H9 (cell line): Measurements from ENCODE around the gene PRUNE1. TPM values are rescaled to one million over a fixed set of nuclear protein-coding genes. Genes with fewer than 3 reads are reported as not detected.

ENCODE experiments used
- DNase-seq: peaks from one replicate; pipeline ENCODE4 v3.0.0-alpha.2; 2017
- H2AFZ ChIP-seq: one replicate; pipeline ENCODE4 v1.6.1; 2013; ENCODE audit warnings: mild to moderate bottlenecking, low read length, control low read depth, moderate library complexity
- H2AK5ac ChIP-seq: 2 replicates; pipeline ENCODE4 v1.6.1; 2013; ENCODE audit warnings: low read length, control low read depth, mixed read lengths; ENCODE audit not compliant: insufficient read length
- H2BK120ac ChIP-seq: one replicate; pipeline ENCODE4 v1.6.1; 2013; ENCODE audit warnings: low read depth, mild to moderate bottlenecking, low read length, control low read depth, inconsistent platforms; ENCODE audit not compliant: poor library complexity, severe bottlenecking
- H2BK12ac ChIP-seq: 2 replicates; pipeline ENCODE4 v1.6.1; 2013; ENCODE audit warnings: low read length, control low read depth, mixed read lengths, low read depth; ENCODE audit not compliant: insufficient read length
- H2BK15ac ChIP-seq: 2 replicates; pipeline ENCODE4 v1.6.1; 2013; ENCODE audit warnings: low read depth, low read length, control low read depth
- H2BK20ac ChIP-seq: one replicate; pipeline ENCODE4 v1.6.1; 2013; ENCODE audit warnings: low read depth, mild to moderate bottlenecking, low read length, control low read depth, inconsistent platforms; ENCODE audit not compliant: poor library complexity, severe bottlenecking
- H2BK5ac ChIP-seq: 2 replicates; pipeline ENCODE4 v1.6.1; 2013; ENCODE audit warnings: low read length, control low read depth, mixed read lengths; ENCODE audit not compliant: insufficient read length
- H3K14ac ChIP-seq: 2 replicates; pipeline ENCODE4 v1.6.1; 2013; ENCODE audit warnings: low read length, control low read depth; ENCODE audit not compliant: insufficient read depth
- H3K18ac ChIP-seq: 2 replicates; pipeline ENCODE4 v1.6.1; 2013; ENCODE audit warnings: low read depth, mild to moderate bottlenecking, mixed read lengths, low read length, control low read depth; ENCODE audit not compliant: insufficient read length
- H3K23ac ChIP-seq: 2 replicates; pipeline ENCODE4 v1.6.1; 2013; ENCODE audit warnings: low read length, control low read depth, mixed read lengths, low read depth; ENCODE audit not compliant: insufficient read length
- H3K23me2 ChIP-seq: 2 replicates; pipeline ENCODE4 v1.6.1; 2013; ENCODE audit warnings: low read depth, mild to moderate bottlenecking, mixed read lengths, low read length, control low read depth; ENCODE audit not compliant: insufficient read length, poor library complexity, severe bottlenecking
- H3K27ac ChIP-seq: 2 replicates; pipeline ENCODE4 v1.5.1; 2013; ENCODE audit warnings: low read length, control low read depth, mixed read lengths, low read depth; ENCODE audit not compliant: insufficient read length
- H3K27me3 ChIP-seq: 2 replicates; pipeline ENCODE4 v1.6.1; 2013; ENCODE audit warnings: low read length, control low read depth, inconsistent platforms; ENCODE audit not compliant: insufficient read depth
- H3K4ac ChIP-seq: 2 replicates; pipeline ENCODE4 v1.6.1; 2013; ENCODE audit warnings: low read depth, mild to moderate bottlenecking, control low read depth, inconsistent platforms, low read length, moderate library complexity
- H3K4me1 ChIP-seq: 2 replicates; pipeline ENCODE4 v1.6.1; 2013; ENCODE audit warnings: low read length, control low read depth, inconsistent platforms; ENCODE audit not compliant: insufficient read depth
- H3K4me2 ChIP-seq: 2 replicates; pipeline ENCODE4 v1.6.1; 2013; ENCODE audit warnings: low read length, control low read depth, mixed read lengths; ENCODE audit not compliant: insufficient read length, insufficient read depth
- H3K56ac ChIP-seq: 2 replicates; pipeline ENCODE4 v1.6.1; 2013; ENCODE audit warnings: low read depth, mild to moderate bottlenecking, mixed read lengths, low read length, control low read depth; ENCODE audit not compliant: insufficient read length
- H3K79me1 ChIP-seq: 2 replicates; pipeline ENCODE4 v1.6.1; 2013; ENCODE audit warnings: low read depth, mild to moderate bottlenecking, moderate library complexity, low read length, control low read depth, inconsistent platforms; ENCODE audit not compliant: insufficient read depth, poor library complexity, severe bottlenecking
- H3K79me2 ChIP-seq: 2 replicates; pipeline ENCODE4 v1.6.1; 2013; ENCODE audit warnings: low read length, control low read depth, inconsistent platforms; ENCODE audit not compliant: insufficient read depth
- H3K9ac ChIP-seq: 2 replicates; pipeline ENCODE4 v1.6.1; 2013; ENCODE audit warnings: low read length, control low read depth, mixed read lengths; ENCODE audit not compliant: insufficient read length; ENCODE audit errors: extremely low read depth
- H3K9me3 ChIP-seq: one replicate; pipeline ENCODE4 v1.6.1; 2013; ENCODE audit warnings: low read depth, low read length, inconsistent platforms; ENCODE audit not compliant: control insufficient read depth
- H3T11ph ChIP-seq: one replicate; pipeline ENCODE4 v1.6.1; 2013; ENCODE audit warnings: mild to moderate bottlenecking, low read length, control low read depth, inconsistent platforms
- H4K20me1 ChIP-seq: one replicate; pipeline ENCODE4 v1.6.1; 2013; ENCODE audit not compliant: control insufficient read depth, insufficient read length, insufficient read depth
- H4K5ac ChIP-seq: 2 replicates; pipeline ENCODE4 v1.6.1; 2013; ENCODE audit warnings: low read depth, mild to moderate bottlenecking, mixed read lengths, low read length, control low read depth; ENCODE audit not compliant: insufficient read length
- H4K8ac ChIP-seq: replicated peaks from 2 replicates; pipeline ENCODE4 v1.6.1; 2013; ENCODE audit warnings: low read length, control low read depth, mixed read lengths, low read depth; ENCODE audit not compliant: insufficient read length
- H4K91ac ChIP-seq: 2 replicates; pipeline ENCODE4 v1.6.1; 2013; ENCODE audit warnings: low read depth, mild to moderate bottlenecking, moderate library complexity, mixed read lengths, low read length, control low read depth; ENCODE audit not compliant: insufficient read length
- H3K27ac Mint-ChIP-seq, 3 experiments: 2 replicates in 2 of 3; 3 replicates in 1 of 3; pipeline ENCODE4 v1.8.0; 2020 to 2021; ENCODE audit warnings: mixed read lengths in 3 of 3, mild to moderate bottlenecking in 1 of 3, moderate library complexity in 1 of 3
- H3K27me3 Mint-ChIP-seq: 2 replicates; pipeline ENCODE4 v1.8.0; 2021; ENCODE audit warnings: low read depth, mild to moderate bottlenecking, moderate library complexity, mixed read lengths
- H3K36me3 Mint-ChIP-seq, 3 experiments: 2 replicates in 2 of 3; 3 replicates in 1 of 3; pipeline ENCODE4 v1.8.0; 2020 to 2021; ENCODE audit warnings: low read depth in 3 of 3, mixed read lengths in 3 of 3; ENCODE audit not compliant: insufficient read depth in 1 of 3
- H3K4me1 Mint-ChIP-seq, 2 experiments: 2 replicates each; pipeline ENCODE4 v1.8.0; 2020; ENCODE audit warnings: mixed read lengths in 2 of 2
- H3K4me3 Mint-ChIP-seq, 2 experiments: 2 replicates in 1 of 2; 3 replicates in 1 of 2; pipeline ENCODE4 v1.8.0; 2020 to 2021; ENCODE audit warnings: mild to moderate bottlenecking in 2 of 2, mixed read lengths in 2 of 2, moderate library complexity in 1 of 2
- H3K9me3 Mint-ChIP-seq, 2 experiments: 2 replicates in 1 of 2; 3 replicates in 1 of 2; pipeline ENCODE4 v1.8.0; 2020; ENCODE audit warnings: mild to moderate bottlenecking in 2 of 2, mixed read lengths in 2 of 2, moderate library complexity in 1 of 2
- WGBS: extraction: QIAGEN DNeasy Blood & Tissue Kit; methylation state at CpG from one replicate; pipeline ENCODE4 v1.1.7; 2013; ENCODE audit warnings: missing lambda C conversion rate, low lambda C conversion rate, mixed read lengths; ENCODE audit not compliant: insufficient read length; ENCODE audit errors: extremely low coverage; 5-methylcytosine and 5-hydroxymethylcytosine counted together
- total RNA-seq: library from RNA; stranded (reverse); gene quantifications from 2 replicates; pipeline ENCODE4 v1.2.1, GENCODE V29; 2021
- TF ChIP-seq, protein P1 (sequence below): fragments of 200-600 bp; sonication (generic); conservative IDR thresholded peaks from 3 replicates; pipeline ENCODE4 v1.8.0; 2021; ENCODE audit warnings: antibody characterized with exemption, mild to moderate bottlenecking

PRUNE1 gene
- total RNA-seq, 1 experiment from 2014 or later: 22.3 TPM

- Histone ChIP-seq H3K27me3 (no peaks in the 10 kb centered on the region), H3K4me2 (no peak overlapping the region), H3K56ac (no peak overlapping the region), H2BK12ac (no peak overlapping the region), H3K9me3 (no peaks in the 10 kb centered on the region), H4K91ac (no peak overlapping the region), H3T11ph (no peak overlapping the region), H3K9ac (no peak overlapping the region), H3K27ac (no peak overlapping the region), H2BK5ac (no peak overlapping the region), H2AK5ac (no peak overlapping the region), H2AFZ (no peak overlapping the region), H4K20me1 (no peaks in the 10 kb centered on the region), H4K8ac (no peak overlapping the region), H3K14ac (no peak overlapping the region), H2BK120ac (no peak overlapping the region), H3K23me2 (peaks cover 12% of the 10 kb centered on the region), H2BK20ac (no peak overlapping the region), H3K4ac (no peak overlapping the region), H4K5ac (no peak overlapping the region), H3K23ac (no peak overlapping the region), H2BK15ac (no peak overlapping the region), H3K18ac (no peak overlapping the region), H3K79me1 (no peaks in the 10 kb centered on the region), H3K4me1 (peaks cover 5% of the 10 kb centered on the region; the same call in 1 of the 2 replicates), H3K79me2 (no peaks in the 10 kb centered on the region; the same call in 1 of the 2 replicates)
- no peaks in the 10 kb centered on the region; a peak in 2 of 5 replicates for H3K9me3 Mint-ChIP-seq
- peaks cover 24 to 27% of the 10 kb centered on the region in 2 experiments for H3K4me1 Mint-ChIP-seq
- no peak overlapping the region for H3K4me3 Mint-ChIP-seq
- no peaks in the 10 kb centered on the region for H3K27me3 Mint-ChIP-seq
- WGBS: no CpG with 5 or more reads among the region's 4 CpGs
- H3K27ac Mint-ChIP-seq: no peak overlapping the region; a peak in 3 of 7 replicates
- no peak for DNase-seq
- TF ChIP-seq, protein P1, sequence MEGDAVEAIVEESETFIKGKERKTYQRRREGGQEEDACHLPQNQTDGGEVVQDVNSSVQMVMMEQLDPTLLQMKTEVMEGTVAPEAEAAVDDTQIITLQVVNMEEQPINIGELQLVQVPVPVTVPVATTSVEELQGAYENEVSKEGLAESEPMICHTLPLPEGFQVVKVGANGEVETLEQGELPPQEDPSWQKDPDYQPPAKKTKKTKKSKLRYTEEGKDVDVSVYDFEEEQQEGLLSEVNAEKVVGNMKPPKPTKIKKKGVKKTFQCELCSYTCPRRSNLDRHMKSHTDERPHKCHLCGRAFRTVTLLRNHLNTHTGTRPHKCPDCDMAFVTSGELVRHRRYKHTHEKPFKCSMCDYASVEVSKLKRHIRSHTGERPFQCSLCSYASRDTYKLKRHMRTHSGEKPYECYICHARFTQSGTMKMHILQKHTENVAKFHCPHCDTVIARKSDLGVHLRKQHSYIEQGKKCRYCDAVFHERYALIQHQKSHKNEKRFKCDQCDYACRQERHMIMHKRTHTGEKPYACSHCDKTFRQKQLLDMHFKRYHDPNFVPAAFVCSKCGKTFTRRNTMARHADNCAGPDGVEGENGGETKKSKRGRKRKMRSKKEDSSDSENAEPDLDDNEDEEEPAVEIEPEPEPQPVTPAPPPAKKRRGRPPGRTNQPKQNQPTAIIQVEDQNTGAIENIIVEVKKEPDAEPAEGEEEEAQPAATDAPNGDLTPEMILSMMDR: no peak
- no peaks in the 10 kb centered on the region for H3K36me3 Mint-ChIP-seq
Observed at GRCh38 chr1:151011154-151011850, 3.1 kb downstream of the PRUNE1 start.
